Stimulated activated CD4-positive, alpha-beta T cell treated with anti-CD3 and anti-CD28 coated beads, Interleukin-4, amount 100 ng/mL, for 24 hours (primary cell): ENCODE results near the gene CEP131.
A peak's percentile ranks its signal among the peaks of the same experiment; 100 is the strongest.
"Not testable (repeated sequence)": the region's sequence is repeated elsewhere in the genome, so short reads cannot be mapped to it uniquely, and the experiment has no call there.

ENCODE experiments used
- DNase-seq: peaks from one replicate; pipeline ENCODE4 v3.0.0-alpha.2; 2020

The CEP131 gene

DNA sequence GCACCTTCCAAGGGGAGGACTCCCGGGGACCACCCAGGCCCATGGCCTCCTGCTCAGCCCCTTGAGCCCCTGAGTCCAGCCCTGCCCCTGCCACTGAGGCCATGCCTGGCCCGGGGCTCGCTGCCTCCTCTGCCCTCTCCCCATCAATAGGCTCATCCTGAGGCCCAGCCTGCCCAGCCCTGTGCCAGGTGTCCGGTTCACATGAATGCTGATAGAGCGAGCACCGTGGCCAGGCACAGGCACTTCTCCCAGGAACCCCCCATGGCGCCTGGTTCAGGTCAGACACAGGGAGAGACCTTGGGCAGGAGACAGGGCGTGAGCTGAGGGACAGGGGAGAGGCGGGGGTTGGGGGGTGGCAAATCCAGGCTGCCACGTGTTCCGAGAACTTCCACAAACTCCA lies 60.3 kb downstream of the CEP131 start:
- DNase-seq, result no peak

- DNase-seq, result no peak
Observed at GRCh38 chr17:81161972-81162371, 60.8 kb downstream of the CEP131 start.

- no peak for DNase-seq
Observed at GRCh38 chr17:81161536-81161935, 61.2 kb downstream of the CEP131 start.

DNA sequence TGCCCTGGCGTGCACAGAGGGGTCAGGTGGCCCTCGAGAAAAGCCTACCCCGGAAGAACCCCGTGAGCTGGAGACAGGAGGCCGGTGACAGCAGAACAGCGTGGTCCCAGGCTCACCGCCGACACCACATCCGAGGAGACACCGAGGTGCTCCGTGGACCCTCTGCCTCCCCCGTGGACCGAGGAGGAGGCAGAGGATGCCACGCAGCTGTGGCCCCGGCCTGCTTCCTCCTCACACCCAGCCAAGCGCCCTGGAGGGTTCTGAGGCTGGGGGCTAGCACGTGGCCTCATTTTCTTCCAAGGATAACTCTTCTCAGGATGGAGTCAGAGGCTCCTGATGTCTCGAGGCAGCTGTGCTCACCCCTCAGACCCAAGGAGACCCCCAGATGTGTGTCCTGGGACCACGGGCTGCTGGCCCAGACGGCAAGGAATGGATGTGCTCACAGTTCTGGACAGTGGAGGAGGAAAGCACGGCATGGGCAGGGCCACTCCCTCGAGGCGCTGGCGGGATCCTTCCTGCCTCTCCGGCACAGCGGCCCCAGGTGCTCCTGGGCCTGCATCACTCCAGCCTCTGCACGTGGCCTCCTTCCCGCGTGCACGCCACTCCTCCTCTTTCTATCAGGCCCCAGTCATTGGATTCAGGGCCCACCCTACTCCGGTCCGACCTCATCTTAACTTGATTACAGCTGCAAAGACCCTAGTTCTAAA lies 61.9 kb downstream of the CEP131 start:
- DNase-seq, result no peak

- DNase-seq, result no peak
Observed at GRCh38 chr17:81160306-81160705, 62.5 kb downstream of the CEP131 start.

DNA sequence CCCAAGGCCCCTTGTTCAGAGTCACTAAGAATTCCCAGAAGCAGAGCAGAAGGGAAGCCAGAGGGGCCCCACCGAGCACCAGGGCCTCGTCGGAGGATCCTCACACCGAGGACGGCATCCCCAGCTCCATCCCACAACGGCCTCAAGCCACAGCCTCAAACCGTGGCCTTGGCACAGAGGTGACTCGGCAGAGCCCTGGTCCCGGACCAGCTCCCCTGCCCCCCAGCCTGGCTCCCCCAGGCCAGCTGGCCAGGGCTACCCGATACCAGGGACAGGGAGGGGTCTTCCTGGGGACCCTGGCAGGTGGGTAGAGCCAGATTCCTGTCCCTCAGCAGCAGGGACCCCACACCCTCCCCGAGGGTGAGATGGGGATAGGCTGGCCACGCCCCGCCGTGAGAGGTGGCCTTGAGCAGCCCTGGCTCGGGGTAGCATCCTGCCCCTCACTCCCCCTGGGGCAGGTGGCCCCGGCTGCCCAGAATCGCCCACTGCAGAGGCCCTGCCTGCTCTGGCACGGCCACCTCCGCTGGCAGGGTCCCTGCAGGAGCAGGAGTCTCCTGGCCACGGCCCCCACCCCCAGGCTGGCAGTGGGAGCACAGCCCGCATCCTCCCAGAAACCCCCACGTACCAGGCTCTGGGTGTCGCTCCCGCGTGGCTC lies 63.0 kb downstream of the CEP131 start:
- DNase-seq, result no peak

DNA sequence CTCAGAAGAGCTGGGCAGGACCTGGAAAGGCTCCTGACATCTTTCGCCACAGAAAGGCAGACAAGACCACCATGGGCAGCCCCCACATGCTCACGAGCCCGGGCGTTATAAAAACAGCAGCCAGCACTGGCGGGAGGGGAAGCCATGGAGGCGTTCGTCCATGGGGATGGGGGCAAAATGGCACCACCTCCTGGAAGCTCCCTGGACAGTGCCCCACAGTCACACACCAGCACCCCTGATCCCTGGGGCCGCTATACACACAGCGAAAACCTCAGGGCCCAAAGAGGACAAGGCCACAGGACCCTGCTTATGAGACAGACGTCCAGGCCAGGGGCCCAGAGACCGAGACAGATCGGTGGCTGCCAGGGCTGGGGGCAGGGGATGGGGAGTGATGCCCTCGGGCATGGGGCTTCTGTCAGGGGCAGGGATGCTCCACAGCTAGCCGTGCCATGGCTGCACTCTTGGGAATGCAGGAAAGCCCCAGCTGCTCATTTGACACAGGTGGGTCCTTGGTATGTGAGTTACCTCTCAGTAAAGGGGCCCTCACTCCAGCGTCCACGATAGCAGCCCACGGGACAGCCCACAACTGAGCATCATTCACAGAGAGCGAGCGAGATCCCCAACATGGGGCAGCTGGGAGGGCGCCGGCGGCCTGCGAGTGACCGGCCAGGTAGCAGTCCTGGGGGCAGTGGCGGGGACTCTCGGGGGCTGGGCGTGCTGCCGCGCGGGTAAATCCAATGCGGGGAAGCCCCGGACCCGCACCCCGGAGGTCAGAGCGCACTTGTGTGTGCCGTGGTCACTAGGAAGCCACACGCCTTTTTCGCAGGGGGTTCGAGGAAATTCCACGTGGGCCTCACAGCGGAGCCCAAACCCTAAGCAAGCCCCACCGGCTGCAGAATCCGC lies 63.8 kb downstream of the CEP131 start:
- DNase-seq, result no peak

DNA sequence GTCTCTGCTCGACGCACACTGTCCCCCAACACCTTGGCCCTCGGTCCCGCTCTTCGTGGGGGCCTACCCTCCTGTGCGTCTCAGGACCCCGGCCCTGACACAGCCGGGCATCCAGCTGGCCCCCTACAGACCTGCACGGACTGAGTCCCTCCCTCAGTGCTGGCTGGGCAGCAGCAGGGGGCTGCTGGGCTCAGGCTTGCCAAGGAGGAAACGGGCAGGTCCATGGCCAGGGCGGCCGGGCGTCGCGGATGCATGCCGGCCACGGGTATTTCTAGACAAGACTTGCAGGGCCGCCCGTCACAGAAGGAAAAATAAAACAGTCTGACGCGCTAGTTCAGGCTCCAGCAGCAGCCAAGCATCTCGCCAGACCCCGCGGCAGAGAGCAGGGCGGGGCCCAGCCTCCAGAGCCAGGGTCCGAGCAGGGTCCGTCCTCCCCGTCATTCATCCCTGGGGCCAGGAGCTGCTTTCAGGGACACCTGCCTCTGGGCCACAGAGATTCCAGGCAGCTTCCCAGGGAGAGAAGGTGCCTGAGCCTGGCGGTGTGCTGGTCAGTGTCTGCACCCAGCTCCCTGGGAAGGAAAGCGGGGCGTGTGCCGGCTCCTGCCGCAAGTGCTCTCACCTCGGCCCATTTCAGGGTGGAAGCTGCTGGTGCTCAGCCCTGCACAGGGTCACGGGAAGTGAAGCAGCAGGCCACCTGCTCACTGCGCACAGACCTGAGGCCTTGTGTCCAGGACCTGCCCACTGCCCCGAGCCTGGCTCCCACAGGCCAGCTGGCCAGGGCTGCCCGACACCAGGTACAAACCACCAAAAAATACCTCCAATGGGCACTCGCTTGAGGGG lies 64.7 kb downstream of the CEP131 start:
- no peak for DNase-seq

DNA sequence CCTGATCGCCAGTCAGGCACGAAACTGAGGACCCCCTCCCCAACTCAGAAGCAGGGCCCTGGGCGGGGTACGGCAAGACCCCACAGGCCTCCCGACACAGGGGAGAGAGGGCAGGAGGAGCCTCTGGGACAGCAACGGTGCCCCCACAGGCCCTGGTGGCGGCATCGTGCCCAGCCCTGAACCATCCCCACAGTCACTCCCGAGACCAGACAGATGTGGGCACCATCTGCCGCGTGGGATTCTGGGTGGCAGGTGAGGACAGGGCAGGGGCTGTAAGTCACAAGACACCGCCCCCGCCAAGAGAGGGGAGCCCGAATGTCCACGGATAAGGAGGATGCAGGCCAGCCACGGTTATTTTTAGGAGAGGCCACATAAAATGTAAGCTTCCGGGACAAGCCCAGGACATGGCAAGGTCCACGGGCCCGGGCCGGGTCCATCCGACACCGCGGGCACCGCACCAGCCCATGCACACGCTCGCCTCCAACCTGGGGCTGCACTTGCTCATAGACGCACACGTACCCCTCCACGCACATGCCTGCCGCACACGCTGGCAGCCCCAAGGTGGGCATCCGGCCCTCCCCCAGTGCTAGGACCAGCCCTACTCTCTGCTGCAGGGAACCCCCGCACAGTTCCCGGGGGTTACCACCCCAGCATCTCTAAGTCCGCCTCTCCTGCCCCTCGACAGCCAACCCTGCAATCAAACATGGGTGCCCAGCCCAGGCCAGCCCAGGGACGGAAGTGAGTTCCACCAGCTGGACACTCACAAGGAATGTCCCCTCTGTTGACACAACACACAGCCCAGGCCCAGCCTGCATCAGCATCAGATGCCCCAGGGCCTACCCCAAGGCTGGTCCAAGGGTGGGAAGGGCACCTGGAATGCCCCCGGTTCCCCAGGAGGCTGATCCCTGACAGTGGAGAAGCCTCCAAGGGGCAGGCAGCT lies 65.6 kb downstream of the CEP131 start:
- no peak for DNase-seq

DNA sequence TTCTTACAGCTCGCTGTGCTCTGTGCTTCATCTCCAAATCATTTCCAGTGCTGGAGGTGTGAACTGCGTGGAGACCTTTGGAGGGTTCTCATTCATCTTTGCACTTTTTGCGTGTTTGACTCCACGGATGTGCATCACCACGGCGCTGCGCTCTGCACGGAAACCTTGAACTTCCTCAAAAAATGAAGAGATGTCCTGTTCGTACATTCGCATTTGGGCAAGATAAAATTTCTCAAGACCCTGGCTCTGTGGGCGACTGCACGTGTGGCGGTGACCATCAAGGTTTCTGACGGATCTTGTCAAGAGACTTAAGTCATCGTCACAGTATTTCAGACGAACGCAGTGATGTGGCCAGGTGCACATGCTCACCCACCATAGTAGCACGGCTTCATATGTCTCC lies 67.8 kb downstream of the CEP131 start:
- no peak for DNase-seq

- DNase-seq, result not testable (repeated sequence)
Observed at GRCh38 chr17:81154016-81154415, 68.7 kb downstream of the CEP131 start.

DNA sequence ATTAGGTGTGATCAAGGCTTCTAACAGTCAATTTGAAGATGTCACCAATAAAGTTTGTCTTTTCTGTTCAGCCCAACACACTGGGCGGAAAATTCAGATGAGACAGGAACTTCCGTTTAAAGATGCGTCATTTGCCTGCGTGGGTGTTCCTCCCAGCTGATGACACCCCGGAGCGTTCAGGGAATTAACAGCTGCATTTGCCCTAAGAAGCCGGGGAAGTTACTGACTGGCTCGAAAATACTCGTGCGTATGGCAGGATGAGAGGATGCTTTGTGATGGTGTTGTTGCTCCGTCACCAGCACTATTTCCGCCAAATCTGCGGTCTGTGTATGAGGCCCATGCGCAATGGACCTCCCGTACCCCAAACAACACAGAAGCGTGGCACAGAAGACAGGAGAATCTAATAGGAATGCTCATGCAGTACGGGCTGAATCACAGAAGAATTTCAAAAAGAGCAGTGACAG lies 69.4 kb downstream of the CEP131 start:
- DNase-seq, result peak; percentile 30

DNA sequence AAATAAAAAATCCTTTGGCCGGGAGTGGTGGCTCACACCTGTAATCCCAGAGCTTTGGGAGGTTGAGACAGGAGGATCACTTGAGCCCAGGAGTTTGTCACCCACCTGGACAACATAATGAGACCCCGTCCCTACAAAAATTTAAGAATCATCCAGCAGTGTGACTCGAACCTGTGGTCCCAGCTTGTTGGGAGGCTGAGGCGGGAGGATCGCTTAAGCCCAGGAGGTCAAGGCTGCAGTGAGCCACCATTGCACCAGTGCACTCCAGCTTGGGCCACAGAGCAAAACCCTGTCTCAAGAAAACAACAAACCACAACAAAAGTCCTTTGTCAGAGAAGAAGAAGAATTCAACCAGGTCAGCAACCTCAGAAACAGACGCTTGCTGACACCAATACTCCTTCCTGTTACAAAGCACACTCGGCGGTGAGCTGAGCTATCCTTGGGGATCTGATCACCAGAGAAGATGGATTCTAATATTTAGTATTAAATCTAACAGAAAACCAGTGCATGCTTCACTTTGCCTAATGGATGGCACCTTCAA lies 70.4 kb downstream of the CEP131 start:
- DNase-seq, result no peak

GRCh38 chr17:81151278-81151677 lies 71.5 kb downstream of the CEP131 start:
- no peak for DNase-seq

GRCh38 chr17:81150377-81151077 lies 72.2 kb downstream of the CEP131 start:
- DNase-seq, result no peak

DNA sequence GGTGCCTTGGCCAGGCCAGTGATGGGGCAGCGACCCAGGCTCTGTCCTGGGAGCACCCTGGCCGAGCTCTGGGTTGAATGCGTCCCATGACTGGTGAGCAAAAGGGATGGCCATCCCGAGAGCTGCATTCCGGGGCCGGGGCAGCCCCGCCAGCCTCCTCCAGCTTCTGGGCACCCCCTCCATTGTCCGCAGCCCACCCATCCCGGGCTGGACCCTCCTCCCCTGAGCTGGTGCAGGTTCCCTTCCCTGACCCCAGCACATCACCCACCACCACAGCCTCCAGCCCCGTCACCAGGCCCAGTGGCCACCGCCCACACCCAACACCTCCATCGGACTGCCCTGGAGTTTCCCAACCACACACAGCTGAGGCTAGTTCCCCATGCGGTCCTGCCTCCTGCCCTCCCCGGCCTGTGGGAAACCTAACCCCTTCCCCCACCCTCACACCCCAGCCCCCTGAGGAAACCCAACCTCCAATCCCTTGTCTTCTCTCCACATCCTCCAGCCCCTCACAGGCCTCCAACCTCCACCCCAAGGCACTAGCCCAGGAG lies 73.7 kb downstream of the CEP131 start:
- DNase-seq, result no peak

- DNase-seq, result no peak
Observed at GRCh38 chr17:81148571-81148970, 74.2 kb downstream of the CEP131 start.

- DNase-seq, result no peak
Observed at GRCh38 chr17:81147701-81148100, 75.1 kb downstream of the CEP131 start.

DNA sequence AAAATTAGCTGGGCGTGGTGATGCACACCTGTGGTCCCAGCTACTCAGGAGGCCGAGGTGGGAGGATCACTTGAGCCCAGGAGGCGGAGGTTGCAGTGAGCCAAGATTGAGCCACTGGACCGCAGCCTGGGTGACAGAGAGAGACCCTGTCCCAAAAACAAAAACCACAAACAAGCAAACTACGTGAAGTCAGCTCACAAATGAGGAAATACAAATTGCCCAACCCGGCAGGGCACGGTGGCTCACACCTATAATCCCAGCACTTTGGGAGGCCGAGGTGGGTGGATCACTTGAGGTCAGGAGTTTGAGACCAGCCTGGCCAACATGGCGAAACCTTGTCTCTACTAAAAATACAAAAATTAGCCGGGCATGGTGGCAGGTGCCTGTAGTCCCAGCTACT lies 76.6 kb downstream of the CEP131 start:
- not testable (repeated sequence) for DNase-seq

DNA sequence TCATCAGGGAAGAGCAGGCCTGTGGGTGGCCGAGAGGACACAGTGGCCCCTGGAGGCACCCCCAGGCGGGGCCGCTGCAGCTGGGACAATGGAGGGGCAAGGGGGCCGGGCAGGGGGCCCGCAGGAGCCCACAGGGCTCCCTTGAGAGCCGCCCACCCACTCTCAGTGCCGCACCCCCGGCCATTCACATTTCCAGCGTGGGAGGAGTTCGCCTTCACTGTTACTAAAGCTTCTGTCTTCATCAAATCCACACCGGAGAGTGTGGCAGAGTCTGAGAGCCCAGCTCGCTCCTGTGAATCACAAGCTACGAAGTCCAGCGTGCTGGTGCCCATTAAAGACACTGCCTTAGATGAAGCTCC lies 78.4 kb downstream of the CEP131 start:
- DNase-seq, result no peak
